HG02970 (cell line): ENCODE measurements around the gene SLC4A7.
"Not testable (repeated sequence)": the region's sequence is repeated elsewhere in the genome, so short reads cannot be mapped to it uniquely, and the experiment has no call there.

Experiments used
- ATAC-seq: cut with Tn5 transposase; IDR thresholded peaks from one replicate; pipeline ENCODE4 v1.9.1; 2021; ENCODE audit warnings: mild to moderate bottlenecking, moderate library complexity, moderate number of reproducible peaks; ENCODE audit not compliant: unreplicated experiment, low FRiP score

Gene SLC4A7

DNA sequence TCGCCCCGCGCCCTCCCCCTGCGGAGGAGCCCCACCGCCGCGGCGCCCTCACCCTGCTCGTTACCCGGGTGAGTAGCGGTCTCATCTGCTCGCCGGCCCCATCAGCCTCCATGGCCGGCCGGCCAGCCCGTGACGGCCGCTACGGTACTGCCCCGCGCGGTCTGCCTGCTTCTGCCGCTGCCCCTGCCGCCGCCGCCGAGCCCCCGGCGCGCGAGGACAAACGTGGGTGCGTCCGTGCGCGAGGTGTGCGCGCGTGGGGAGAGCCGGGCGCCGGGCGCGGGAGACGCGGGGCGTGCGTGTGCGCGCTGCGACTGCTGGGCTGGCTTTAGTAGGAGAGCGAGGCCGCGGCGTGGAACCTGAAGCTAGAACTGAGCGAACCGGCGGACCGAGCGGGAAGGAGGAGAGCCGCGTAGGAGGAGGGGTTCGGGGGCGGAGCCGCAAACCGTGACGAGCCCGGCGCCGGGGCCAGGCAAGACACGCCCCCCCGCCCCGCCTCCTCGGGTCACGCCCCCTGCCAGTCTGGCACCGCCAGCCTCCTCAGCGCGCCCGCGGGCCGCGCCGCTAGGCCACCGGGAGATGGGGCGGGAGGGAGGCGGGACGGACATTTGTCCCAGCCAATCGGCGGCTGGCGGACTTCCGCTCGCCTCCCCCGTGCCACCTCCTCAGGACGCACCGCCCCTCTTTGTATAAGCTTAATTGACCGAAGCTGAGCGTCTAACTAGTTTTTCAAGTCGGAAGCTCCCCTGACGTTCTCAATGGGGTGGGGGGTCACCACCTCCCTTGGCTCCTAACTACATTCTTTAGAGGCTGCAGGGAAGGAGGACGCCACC is at the start of gene SLC4A7:
Gene SLC4A7 (minus strand): TSS at position 370 of the 830 bp plus-strand sequence. CDS start 258 bp downstream, at position 112.
- ATAC-seq: peak; percentile 97

DNA sequence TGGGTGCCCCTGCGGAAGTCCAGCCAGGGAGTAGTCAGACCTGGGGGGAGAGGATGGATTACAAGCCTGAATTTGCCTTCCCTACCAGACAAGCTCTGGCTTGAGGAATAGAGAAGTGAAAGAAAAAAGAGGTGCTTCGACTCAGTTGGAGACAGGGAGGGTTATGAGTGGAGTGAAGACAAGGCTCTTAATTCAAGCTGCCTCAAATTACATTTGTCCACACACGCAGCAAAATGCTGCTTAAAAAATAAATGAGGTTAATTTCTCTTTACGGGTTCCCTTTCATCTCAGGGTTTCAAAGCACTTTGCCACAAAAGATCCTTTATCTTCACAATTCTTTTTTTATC is 49.0 kb upstream of the SLC4A7 start:
- no peak for ATAC-seq

DNA sequence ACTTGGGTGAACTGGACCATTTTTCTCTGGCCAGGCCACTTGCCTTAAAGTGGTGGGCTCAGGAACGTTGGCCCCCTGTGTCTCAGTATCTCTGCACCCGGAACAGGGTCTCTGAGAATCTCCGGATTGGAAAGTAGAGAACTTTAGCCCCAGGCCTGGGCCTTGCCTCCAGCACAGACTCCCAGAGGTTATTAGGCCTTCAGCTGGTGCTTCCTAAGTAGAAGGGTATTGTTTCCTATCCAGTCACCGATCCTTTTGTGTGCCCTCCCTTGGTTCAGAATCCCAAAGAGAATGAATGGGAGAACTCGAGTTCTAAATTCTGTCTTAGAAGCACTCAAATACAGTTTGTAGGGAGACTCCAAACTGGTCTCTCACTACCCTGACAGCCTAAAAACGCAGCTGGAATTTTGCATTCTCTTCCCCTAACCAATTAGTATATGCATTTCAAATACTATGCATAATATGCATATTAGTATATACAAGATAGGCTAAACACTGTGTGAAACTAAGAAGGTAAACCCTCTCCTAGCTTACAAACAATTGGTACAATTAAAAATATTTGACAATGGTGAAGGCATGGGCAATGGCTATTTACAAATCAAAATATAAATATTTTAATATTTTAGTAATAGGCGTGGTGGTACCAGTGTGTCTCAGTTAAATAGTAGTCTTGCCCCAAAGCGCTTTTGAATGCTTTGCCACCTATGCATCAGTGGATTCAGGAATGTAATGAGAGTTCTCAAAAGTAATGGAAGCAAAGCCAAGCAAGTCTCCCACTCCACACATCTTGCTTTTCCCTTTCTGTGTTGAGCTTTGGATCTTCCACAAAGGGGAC is 48.5 kb upstream of the SLC4A7 start:
- ATAC-seq: no peak

DNA sequence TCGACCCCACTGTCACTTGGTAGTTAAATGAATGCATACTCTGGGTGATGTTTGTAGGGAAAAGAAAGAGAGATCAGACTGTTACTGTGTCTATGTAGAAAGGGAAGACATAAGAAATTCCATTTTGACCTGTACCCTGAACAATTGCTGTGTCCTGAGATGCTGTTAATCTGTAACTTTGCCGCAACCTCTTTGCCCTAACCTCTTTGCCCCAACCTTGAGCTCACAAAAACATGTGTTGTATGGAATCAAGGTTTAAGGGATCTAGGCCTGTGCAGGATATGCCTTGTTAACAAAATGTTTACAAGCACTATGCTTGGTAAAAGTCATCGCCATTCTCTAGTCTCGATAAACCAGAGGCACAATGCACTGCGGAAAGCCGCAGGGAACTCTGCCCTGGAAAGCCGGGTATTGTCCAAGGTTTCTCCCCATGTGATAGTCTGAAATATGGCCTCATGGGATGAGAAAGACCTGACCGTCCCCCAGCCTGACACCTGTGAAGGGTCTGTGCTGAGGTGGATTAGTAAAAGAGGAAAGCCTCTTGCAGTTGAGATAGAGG is 47.1 kb upstream of the SLC4A7 start:
- not testable (repeated sequence) for ATAC-seq

DNA sequence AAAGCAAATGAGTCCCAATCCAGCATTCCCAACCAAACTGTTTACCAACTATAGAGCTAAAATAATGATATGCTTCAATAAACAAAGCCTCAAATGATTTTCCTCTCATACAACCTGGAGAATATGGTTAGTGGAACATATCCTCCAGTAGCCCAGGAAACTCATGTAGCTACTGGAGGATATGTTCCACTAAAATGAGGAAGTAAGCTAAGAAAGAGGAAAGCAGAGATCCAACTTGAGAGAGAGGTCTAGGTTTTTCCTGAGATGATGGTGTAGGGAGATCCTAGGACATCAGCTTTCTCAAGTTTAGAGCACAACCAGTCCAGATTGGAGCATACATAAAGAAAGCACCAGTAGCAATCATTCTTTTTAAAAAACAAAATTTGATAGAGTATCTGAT is 44.6 kb upstream of the SLC4A7 start:
- ATAC-seq: no peak

DNA sequence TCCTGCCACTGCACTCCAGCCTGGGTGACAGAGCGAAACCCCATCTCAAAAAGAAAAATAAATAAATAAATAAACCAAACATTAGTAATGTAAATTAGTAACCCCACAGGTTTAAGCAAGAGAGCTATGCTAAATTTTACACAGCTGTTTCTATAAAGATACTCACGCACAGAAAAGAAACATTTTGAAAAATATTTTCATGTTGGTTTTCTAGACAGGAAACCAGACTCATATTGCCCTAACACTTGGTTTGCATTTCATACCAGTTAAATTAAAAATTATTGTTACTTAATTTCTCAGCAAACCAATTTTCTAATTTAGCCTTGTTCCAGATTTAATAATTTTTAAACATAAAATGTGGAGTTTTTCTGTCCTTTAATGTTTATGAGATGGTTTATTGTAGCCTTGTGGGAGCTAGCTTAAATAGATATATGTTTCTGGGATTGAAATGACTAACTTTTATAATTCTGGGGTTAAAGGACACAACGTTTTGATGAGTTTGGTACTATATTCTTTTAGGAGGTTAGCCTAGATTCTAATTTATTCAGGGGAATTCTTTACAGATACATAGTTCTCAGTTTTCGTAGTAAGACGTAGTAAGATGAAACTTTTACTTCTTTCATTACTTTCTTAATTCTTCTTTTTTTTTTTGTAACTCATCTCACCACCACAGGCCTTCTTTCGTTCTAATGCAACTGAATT is 42.6 kb upstream of the SLC4A7 start:
- no peak for ATAC-seq

DNA sequence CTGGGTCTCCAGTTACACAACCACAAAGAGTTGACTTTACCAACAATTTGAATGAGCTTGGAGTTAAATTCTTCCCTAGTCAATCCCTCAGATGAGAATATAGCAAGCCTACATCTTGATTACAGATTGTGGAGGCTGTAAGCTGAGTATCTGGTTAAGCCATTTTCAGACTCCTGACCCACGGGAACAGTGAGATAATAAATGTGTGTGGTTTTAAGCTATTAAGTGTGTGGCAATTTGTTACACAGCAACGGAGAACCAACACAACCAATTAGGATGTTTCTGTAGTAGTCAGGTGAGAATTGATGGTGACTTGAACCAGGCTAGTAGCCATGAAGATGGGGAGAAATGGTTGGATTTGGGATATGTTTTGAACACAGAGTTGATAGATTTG is 37.7 kb upstream of the SLC4A7 start:
- ATAC-seq: no peak

DNA sequence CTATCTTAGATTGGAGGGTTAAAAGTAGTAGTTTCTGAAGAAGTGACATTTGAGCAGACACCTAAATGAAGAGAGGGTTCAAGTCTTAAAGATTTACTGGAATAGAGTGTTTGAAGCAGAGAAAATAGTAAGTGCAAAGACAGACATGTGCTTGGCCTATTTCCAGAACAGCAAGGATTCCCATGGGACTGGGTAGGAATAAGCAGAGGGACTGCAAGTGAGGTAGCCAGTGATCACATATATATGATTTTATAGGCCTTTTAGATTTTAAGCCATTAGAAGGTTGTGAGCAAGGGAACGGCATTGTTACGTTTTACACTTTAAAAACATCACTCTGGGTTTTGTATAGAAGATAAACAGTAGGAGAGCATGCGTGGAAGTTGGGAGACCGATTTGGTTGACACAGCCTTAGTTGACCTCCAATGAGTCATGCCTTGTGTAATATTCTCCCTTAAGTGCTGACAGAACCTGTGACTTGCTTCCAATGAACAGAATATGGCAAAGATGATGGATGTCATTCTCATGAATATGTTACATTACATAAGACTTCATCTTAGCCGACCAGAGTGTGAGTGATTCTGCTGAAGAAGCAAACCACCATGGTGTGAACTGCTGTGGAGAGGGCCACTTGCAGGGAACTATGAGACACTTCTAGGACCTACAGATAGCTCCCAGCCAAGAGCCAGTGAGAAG is 37.1 kb upstream of the SLC4A7 start:
- ATAC-seq: no peak

DNA sequence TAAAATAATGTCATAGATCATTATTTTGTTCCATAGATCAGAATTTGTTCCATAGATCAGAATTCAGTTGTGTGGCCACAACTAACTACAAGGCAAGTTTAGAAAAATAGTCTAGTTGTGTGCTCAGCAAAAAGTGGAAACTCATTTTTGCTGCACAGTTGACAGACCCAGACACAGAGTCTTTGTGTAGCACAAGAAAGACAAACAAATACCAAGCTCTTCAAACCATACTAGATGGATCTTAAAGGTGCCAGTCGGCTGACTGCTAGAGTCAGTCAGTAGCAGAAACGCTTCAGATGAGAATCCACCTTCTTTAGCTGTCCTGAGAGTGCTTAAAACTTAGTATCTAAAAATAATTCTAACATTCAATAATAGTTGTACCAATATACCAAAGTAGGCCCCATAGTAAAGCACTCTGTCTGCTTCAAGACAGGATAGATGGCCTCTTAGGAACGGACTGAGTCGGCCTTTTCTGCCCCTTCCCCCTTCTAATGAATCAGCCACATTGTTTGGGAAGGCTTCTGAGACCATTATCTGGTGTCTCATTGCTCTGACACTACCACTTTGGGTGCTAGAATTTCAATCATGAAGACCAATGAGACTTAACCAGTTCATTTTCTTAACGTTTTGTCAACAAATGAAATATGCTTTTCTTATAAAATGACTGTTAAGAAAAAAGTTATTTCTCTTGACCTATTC is 27.7 kb upstream of the SLC4A7 start:
- no peak for ATAC-seq

DNA sequence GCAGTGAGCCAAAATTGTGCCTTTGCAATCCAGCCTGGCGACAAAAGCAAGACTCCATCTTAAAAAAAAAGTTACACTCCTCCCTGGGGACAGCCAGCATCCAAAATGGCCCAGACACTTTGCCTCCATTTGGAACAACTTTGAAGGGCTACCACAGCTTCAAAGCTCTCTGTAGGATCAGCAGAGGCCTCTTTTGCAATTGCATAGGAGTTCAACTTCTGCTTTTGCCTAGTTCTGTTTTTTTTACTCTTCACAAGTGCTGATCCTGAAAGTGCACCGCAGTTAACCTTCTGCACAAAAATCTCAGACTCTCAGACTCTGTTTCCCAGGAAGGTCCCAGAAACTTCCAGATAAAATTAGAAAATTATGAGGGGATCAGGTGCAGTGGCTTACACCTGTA is 25.2 kb upstream of the SLC4A7 start:
- ATAC-seq: no peak

DNA sequence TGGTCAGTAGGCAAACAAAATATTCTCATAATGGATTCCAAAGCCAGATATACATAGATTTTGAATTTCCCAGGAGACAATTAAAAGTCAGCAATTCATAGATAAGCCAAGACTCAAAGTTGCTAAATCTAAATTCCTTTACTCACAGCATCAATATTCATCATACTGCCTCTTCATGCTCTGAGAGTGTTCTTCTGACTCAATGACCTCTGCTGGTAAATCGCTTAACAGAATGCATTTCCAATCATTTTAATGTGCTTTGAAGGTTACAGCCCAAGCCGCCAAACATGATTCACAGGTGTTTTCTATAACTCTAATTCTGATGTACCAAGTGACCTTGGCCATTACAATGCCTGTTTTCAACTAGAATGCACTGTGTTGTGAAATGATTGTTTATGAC is 24.2 kb upstream of the SLC4A7 start:
- no peak for ATAC-seq

DNA sequence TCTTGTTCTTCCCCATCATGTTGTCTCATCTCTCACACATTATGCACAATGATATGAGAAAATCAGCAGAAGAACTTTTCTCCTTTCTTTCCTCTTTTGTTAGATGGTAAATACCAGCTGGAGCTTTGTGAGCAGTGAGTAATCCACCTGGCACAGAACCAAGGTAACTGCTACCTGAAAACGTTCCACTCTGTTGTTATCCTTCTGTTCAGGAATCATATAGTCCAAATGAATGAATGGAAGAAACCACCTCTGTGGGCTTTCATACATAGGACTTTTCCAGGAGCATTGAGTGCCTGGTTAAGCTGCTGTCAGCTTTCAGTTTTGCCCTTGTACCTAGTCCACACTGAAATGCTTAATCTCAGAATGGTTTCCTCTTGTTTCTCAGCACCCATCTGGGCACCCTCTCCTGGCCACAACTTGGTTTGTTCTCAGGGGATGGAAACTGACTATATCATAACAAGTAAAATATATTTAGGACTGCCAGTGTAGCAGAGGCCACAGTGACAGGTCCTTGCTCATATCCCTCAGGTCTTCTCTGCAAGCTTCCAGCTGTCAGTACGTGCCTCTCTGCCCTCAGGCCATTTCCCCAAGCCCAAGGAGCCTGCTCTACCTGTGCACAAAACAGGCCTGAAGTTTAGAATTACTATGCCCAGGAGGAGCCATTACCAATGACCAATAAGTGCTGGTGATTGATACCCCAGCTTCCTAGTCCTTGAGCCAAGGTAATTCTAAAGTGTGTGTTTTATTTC is 23.5 kb upstream of the SLC4A7 start:
- ATAC-seq: no peak

DNA sequence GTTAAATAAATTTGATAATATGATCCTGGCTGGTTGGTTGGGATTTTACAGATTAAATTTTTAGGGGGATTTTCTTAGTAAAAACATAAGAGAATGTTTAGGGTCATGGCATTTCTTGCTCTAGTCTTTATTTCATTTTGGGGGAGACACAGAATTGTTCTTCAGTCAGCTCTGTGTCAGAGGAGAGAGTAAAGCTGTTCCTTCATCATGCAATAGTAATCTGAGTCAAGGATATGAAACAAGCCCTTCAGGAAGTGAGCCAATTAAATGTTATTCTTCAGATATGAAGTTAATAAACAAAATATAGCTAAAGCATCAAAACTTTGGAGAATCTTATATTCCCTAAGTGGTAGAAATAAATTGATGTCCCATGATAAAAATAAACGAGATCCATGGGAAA is 22.9 kb upstream of the SLC4A7 start:
- ATAC-seq: no peak

DNA sequence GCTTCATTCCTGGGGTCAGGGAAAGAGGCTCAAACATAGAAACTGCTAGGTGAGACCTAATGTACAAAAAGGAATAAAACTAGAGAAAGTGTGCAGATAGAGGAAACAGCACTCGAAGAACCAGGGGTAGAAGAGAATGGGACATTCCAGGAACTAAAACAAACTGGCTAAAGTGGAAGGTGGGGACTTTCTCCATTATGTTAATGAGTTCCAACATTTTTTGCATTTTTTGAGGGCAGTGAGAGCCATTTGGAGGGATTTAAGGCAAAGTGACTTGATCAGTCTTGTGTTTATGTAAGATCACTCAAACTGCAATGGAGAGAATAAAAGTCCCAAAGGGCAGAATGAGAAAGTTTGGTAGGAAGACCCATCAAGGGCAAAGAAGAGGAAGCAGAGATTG is 20.6 kb upstream of the SLC4A7 start:
- no peak for ATAC-seq

DNA sequence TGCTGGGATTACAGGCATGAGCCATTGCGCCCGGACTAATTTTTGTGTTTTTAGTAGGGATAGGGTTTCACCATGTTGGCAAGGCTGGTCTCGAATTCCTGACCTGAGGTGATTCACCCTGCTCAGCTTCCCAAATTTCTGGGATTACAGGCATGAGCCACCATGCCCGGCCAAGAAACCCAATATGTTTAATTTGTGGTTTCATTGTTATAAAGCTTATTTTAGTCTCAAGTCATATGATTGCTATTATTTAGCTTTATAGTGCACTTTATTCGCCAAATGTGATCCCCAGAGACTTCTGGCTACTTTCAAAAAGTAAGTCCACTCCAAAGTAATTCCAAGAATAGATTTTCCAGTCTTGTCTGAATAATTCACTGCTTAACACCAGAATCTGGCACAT is 19.3 kb upstream of the SLC4A7 start:
- ATAC-seq: no peak

DNA sequence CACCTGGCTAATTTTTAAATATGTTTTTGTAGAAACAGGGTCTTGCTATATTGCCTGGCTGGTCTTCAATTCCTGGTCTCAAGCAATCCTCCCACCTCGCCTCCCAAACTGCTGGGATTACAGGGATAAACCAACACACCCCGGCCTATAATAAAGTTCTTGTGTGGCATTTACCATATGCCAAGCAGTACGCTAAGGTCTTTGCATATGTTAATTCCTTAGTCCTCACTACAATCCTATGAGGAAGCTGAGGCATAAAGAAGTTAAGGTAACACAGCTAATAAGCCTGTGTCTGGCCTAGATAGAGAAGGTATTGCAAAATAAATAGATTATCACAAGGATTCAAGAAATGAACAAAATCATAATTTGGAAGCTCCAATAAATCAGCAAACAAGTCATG is 17.6 kb upstream of the SLC4A7 start:
- ATAC-seq: no peak

DNA sequence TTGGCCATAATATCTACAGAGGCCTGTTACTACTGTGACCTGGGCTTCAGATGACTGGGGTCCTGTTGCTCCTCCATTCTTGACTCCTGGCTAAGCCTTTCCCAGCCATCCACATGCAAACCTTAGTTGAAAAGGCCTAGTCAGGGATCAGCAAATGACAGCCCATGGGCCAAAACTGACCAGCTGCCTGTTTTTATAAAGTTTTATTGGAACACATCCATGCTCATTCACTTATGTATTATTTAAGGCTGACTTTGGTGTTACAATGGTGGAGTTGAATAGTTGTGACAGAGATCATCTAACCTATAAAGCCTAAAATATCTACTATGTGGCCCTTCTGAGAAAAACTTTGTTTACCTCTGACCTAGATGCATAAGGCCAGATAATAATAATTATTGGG is 16.8 kb upstream of the SLC4A7 start:
- ATAC-seq: no peak

DNA sequence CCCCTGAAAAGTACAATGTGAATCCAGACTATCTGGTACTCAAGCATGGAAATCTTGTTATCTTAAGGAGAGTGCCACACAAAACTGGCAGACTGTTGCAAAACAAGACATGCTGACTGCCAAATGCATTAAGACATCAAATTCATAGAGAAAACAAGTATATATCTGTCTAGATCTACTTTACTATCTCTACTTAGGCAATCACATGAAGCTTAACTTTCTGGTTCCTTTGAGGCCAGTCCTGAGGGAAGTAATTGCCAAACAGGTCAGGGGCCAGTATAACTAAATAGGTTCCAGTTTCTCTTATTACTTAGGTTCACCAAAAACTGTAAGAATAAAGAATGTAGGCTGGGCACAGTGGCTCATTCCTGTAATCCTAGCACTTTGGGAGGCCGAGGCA is 15.9 kb upstream of the SLC4A7 start:
- ATAC-seq: no peak

DNA sequence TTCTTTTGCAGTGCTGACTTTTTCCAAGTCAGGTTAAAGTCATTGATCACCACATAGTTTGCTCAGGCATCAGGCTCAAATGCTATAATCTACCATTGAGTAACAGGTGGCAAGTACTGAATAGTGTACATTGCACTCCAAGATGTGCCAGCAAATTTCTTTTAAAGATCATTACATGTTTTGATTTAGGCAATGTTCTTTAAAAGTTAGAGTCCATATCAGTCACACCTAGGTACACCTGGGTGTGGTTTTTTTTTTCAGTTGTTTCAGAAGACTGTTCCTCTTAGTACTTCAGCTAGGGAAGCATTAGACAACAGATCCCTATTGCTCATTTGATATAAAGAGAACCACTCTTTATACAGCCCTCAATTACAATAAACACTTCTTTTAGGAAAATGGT is 10.6 kb upstream of the SLC4A7 start:
- no peak for ATAC-seq
